SK-N-SH treated with all-trans-retinoic acid at 6 μM for 48 hours (cell line): ENCODE results near the gene ABCA1.

ENCODE experiments used
- ESRRG ChIP-seq: fragments of 250-450 bp; sonication (Bioruptor Pico); IDR thresholded peaks from 2 replicates; pipeline ENCODE4 v1.6.1; 2021; ENCODE audit warnings: mild to moderate bottlenecking
- TCF4 ChIP-seq: fragments of 250-450 bp; sonication (Bioruptor Pico); IDR thresholded peaks from 2 replicates; pipeline ENCODE4 v1.8.0; 2021; ENCODE audit warnings: mild to moderate bottlenecking, moderate library complexity, borderline replicate concordance
- ZNF70 ChIP-seq: fragments of 450-650 bp; formaldehyde crosslinking; IDR thresholded peaks from 2 replicates; pipeline ENCODE4 v1.5.0; 2020; ENCODE audit warnings: mild to moderate bottlenecking, moderate library complexity

DNA sequence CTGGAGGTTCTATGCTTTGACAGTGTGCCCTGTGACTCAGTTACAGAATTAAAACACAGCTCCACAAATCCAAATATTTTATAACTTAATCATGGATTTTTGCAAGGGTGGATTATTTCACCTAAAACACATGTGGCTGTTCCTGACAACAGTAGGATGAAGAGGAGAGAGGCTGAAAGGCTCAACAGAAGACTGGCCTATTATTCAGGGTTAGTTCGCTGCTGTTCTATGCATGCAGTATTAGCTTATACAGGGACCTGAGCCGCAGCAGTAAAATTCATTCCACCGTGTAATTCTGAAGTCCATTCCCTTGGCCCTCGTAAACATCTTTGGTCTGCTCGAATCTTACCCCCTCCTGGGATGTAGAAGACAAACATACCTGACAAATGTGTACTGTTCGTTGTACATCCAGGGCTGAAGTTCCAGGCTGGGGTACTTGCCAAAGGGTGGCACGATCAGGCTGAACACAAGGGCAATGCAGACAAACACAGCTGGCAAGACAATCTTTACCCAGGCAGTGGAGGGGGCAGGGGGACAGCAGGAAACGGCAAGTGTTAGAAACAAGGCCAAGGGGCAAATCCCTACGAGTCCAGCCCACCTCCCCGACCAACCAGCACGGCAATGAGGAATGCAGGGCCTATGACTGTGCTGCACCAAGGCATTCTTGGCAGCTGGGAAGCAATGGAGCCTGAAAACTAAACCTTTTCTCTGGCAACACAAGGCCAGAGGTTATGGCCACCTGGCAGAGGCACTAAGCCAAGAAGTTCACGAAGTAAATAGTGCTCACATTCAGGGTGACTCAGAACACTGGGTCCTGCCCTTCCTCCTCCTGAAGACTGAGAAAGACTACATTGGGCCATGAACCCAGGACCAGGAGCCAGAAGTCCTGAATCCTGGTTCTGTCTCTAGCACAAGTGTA, 117.3 kb downstream of the ABCA1 start:
- TF ChIP-seq ZNF70 (CRISPR knock-in tag) (no peak), ESRRG (no peak), TCF4 (no peak)
